ENCODE measurements around the gene PPP3R2. TPM values are rescaled to one million over a fixed set of nuclear protein-coding genes. Genes with fewer than 3 reads are reported as not detected.

PPP3R2 gene
- total and polyA plus RNA-seq, 2 experiments from 2014 or later, result not detected

DNA sequence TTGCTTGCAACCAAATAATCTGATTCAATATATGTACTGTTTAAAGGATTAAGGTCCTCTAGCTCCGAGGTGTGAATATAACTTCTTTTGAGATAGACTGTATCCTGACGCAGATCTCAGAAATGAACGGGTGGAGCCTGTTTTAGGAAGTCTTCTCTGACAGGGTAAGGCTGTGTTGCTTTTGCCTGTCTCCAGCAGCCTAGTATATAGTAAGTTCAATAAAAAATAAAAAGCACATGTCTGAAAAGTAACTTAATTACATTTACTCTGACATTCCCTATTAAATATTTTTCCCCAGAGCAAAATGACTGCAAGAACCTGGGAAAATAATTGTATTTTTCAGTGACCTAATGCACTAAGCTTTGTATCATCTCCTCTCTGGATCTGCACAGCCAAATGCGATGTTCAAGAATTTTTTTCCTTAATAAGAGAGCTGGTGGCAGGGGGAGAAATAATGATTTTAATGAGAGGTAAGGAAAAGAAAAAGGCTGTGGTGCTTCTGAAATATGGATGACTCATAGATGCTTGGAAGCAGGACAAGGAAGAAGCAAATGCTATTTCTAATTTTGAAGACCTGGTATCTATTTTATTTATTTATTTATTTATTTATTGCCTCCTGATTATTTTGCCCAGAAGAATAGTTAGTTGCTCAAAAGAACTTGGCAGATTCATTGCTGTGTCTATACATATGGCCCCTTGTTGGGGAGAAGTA lies 7.3 kb downstream of the PPP3R2 start:
- no peak overlapping the region for H2AFZ ChIP-seq
- H3K4me1 ChIP-seq (ENCODE audit: insufficient read depth), result peaks cover 22% of the 10 kb centered on the region
- Mint-ChIP-seq H3K27ac (no peak overlapping the region), H3K4me3 (no peak overlapping the region), H3K4me1 (peaks cover 15% of the 10 kb centered on the region), H3K36me3 (ENCODE audit: low read depth) (no peaks in the 10 kb centered on the region), H3K27me3 (ENCODE audit: insufficient read depth, low read depth, poor library complexity) (peaks cover 5% of the 10 kb centered on the region), H3K9me3 (no peaks in the 10 kb centered on the region; the same call in 2 of the 3 replicates)
- H3K9me2 ChIP-seq (ENCODE audit: insufficient read depth), result peaks cover 4% of the 10 kb centered on the region
- no peaks in the 10 kb centered on the region for H3K79me2 ChIP-seq (replicated peaks; ENCODE audit: insufficient read depth)
- H3K36me3 ChIP-seq (ENCODE audit: insufficient read depth), result no peaks in the 10 kb centered on the region
- DNase-seq (ENCODE audit: low spot score), result no peak
- ATAC-seq, result no peak
- TF ChIP-seq ZNF331 (CRISPR knock-in tag; IDR thresholded peaks at IDR 0.05; ENCODE audit: low read depth) (no peak), JUNB (IDR thresholded peaks at IDR 0.05; ENCODE audit: unreplicated experiment) (no peak)
- TF ChIP-seq, protein P1, sequence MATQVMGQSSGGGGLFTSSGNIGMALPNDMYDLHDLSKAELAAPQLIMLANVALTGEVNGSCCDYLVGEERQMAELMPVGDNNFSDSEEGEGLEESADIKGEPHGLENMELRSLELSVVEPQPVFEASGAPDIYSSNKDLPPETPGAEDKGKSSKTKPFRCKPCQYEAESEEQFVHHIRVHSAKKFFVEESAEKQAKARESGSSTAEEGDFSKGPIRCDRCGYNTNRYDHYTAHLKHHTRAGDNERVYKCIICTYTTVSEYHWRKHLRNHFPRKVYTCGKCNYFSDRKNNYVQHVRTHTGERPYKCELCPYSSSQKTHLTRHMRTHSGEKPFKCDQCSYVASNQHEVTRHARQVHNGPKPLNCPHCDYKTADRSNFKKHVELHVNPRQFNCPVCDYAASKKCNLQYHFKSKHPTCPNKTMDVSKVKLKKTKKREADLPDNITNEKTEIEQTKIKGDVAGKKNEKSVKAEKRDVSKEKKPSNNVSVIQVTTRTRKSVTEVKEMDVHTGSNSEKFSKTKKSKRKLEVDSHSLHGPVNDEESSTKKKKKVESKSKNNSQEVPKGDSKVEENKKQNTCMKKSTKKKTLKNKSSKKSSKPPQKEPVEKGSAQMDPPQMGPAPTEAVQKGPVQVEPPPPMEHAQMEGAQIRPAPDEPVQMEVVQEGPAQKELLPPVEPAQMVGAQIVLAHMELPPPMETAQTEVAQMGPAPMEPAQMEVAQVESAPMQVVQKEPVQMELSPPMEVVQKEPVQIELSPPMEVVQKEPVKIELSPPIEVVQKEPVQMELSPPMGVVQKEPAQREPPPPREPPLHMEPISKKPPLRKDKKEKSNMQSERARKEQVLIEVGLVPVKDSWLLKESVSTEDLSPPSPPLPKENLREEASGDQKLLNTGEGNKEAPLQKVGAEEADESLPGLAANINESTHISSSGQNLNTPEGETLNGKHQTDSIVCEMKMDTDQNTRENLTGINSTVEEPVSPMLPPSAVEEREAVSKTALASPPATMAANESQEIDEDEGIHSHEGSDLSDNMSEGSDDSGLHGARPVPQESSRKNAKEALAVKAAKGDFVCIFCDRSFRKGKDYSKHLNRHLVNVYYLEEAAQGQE (IDR thresholded peaks at IDR 0.05; ENCODE audit: unreplicated experiment), result no peak
- H3K4me3 ChIP-seq, result no peak overlapping the region
- no peaks in the 10 kb centered on the region for H3F3A ChIP-seq (replicated peaks; ENCODE audit: low read depth)
- H3K4me2 ChIP-seq, result no peak overlapping the region
- no peaks in the 10 kb centered on the region for H3K27me3 ChIP-seq (ENCODE audit: insufficient read depth)
- no peak overlapping the region for H3K27ac ChIP-seq (ENCODE audit: low read depth)
- H4K20me1 ChIP-seq (replicated peaks; ENCODE audit: insufficient read depth), result no peaks in the 10 kb centered on the region

DNA sequence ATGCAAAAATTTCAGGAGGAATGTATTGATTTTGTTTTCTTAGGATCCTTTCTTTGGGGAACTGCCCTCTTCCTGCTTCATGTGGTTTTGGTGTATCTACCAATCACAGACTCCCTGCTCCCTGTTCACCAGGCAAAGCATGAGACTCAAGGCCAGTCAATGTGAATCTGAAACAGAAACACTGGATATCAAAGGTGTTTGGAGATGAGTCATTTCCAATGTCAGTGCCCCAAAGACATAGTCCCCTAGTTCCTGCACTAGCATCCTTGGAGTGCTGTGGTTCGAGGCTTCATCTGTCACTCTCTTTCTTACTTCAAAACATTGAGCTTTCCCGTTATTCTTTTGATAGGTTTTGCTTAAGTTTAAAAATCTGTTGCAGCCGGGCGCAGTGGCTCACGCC lies 8.1 kb downstream of the PPP3R2 start:
- Histone ChIP-seq H4K20me1 (replicated peaks; ENCODE audit: insufficient read depth) (no peaks in the 10 kb centered on the region), H3K4me3 (no peak overlapping the region), H3K4me2 (no peak overlapping the region), H3K36me3 (ENCODE audit: insufficient read depth) (no peaks in the 10 kb centered on the region), H3K27ac (ENCODE audit: low read depth) (no peak overlapping the region), H3K27me3 (ENCODE audit: insufficient read depth) (no peaks in the 10 kb centered on the region), H3F3A (replicated peaks; ENCODE audit: low read depth) (no peaks in the 10 kb centered on the region), H3K4me1 (ENCODE audit: insufficient read depth) (peaks cover 27% of the 10 kb centered on the region), H2AFZ (no peak overlapping the region; the same call in 1 of the 2 replicates), H3K79me2 (replicated peaks; ENCODE audit: insufficient read depth) (no peaks in the 10 kb centered on the region), H3K9me2 (ENCODE audit: insufficient read depth) (peaks cover 4% of the 10 kb centered on the region)
- no peaks in the 10 kb centered on the region for H3K36me3 Mint-ChIP-seq (ENCODE audit: low read depth)
- no peak for ATAC-seq
- H3K9me3 Mint-ChIP-seq, result no peaks in the 10 kb centered on the region; the same call in 2 of the 3 replicates
- no peak for DNase-seq (ENCODE audit: low spot score)
- no peak overlapping the region for H3K27ac Mint-ChIP-seq
- H3K27me3 Mint-ChIP-seq (ENCODE audit: insufficient read depth, low read depth, poor library complexity), result peaks cover 2% of the 10 kb centered on the region
- H3K4me3 Mint-ChIP-seq, result no peak overlapping the region
- peaks cover 21% of the 10 kb centered on the region for H3K4me1 Mint-ChIP-seq
- TF ChIP-seq NANOG (IDR thresholded peaks at IDR 0.05; ENCODE audit: borderline replicate concordance), result no peak
- TF ChIP-seq, protein P2, sequence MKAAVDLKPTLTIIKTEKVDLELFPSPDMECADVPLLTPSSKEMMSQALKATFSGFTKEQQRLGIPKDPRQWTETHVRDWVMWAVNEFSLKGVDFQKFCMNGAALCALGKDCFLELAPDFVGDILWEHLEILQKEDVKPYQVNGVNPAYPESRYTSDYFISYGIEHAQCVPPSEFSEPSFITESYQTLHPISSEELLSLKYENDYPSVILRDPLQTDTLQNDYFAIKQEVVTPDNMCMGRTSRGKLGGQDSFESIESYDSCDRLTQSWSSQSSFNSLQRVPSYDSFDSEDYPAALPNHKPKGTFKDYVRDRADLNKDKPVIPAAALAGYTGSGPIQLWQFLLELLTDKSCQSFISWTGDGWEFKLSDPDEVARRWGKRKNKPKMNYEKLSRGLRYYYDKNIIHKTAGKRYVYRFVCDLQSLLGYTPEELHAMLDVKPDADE (IDR thresholded peaks at IDR 0.05), result no peak
- TF ChIP-seq ZNF114 (CRISPR knock-in tag; IDR thresholded peaks at IDR 0.05), result no peak
- no peak for TF ChIP-seq STAT1 (IDR thresholded peaks at IDR 0.05; ENCODE audit: unreplicated experiment)
- TF ChIP-seq POLR2AphosphoS5 (IDR thresholded peaks at IDR 0.05; ENCODE audit: low read depth), result no peak
- TF ChIP-seq EZH2 (IDR thresholded peaks at IDR 0.05; ENCODE audit: low read depth, unreplicated experiment), result no peak
- no peak for TF ChIP-seq CREB1 (CRISPR knock-in tag; IDR thresholded peaks at IDR 0.05; ENCODE audit: low read depth)
- TF ChIP-seq ZNF331 (CRISPR knock-in tag; IDR thresholded peaks at IDR 0.05; ENCODE audit: low read depth), result no peak
- no peak for TF ChIP-seq EZH2phosphoT487 (IDR thresholded peaks at IDR 0.05; ENCODE audit: unreplicated experiment)
